Measurements from ENCODE around the gene GBP4. TPM values are rescaled to one million over a fixed set of nuclear protein-coding genes. Genes with fewer than 3 reads are reported as not detected.

The GBP4 gene
- total and polyA plus RNA-seq, 2 experiments from 2014 or later = 0.03 TPM; not detected in 1

- TF ChIP-seq CTCF (conservative IDR thresholded peaks at IDR 0.05; ENCODE audit: low read depth in 2 of 2) (no peak), ZNF331 (CRISPR knock-in tag; IDR thresholded peaks at IDR 0.05; ENCODE audit: low read depth) (no peak), CREB1 (CRISPR knock-in tag; IDR thresholded peaks at IDR 0.05; ENCODE audit: low read depth) (no peak), NANOG (IDR thresholded peaks at IDR 0.05; ENCODE audit: borderline replicate concordance) (no peak), POLR2AphosphoS5 (IDR thresholded peaks at IDR 0.05; ENCODE audit: low read depth) (no peak), ZNF114 (CRISPR knock-in tag; IDR thresholded peaks at IDR 0.05) (no peak), JUNB (IDR thresholded peaks at IDR 0.05; ENCODE audit: unreplicated experiment) (no peak)
- TF ChIP-seq, protein P1, sequence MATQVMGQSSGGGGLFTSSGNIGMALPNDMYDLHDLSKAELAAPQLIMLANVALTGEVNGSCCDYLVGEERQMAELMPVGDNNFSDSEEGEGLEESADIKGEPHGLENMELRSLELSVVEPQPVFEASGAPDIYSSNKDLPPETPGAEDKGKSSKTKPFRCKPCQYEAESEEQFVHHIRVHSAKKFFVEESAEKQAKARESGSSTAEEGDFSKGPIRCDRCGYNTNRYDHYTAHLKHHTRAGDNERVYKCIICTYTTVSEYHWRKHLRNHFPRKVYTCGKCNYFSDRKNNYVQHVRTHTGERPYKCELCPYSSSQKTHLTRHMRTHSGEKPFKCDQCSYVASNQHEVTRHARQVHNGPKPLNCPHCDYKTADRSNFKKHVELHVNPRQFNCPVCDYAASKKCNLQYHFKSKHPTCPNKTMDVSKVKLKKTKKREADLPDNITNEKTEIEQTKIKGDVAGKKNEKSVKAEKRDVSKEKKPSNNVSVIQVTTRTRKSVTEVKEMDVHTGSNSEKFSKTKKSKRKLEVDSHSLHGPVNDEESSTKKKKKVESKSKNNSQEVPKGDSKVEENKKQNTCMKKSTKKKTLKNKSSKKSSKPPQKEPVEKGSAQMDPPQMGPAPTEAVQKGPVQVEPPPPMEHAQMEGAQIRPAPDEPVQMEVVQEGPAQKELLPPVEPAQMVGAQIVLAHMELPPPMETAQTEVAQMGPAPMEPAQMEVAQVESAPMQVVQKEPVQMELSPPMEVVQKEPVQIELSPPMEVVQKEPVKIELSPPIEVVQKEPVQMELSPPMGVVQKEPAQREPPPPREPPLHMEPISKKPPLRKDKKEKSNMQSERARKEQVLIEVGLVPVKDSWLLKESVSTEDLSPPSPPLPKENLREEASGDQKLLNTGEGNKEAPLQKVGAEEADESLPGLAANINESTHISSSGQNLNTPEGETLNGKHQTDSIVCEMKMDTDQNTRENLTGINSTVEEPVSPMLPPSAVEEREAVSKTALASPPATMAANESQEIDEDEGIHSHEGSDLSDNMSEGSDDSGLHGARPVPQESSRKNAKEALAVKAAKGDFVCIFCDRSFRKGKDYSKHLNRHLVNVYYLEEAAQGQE (IDR thresholded peaks at IDR 0.05; ENCODE audit: unreplicated experiment) = no peak
Measured at GRCh38 chr1:89146721-89147120, 52.0 kb downstream of the GBP4 start (continued).

GRCh38 chr1:89143484-89143883, 55.3 kb downstream of the GBP4 start:
- H3K27ac Mint-ChIP-seq = no peak overlapping the region; the same call in 1 of the 2 replicates
- Histone ChIP-seq H3F3A (replicated peaks; ENCODE audit: low read depth) (no peaks in the 10 kb centered on the region), H3K4me3 (no peak overlapping the region), H3K4me2 (no peak overlapping the region), H3K36me3 (ENCODE audit: insufficient read depth) (no peaks in the 10 kb centered on the region), H3K27ac (ENCODE audit: low read depth) (no peak overlapping the region), H3K9me2 (ENCODE audit: insufficient read depth) (no peaks in the 10 kb centered on the region), H3K27me3 (ENCODE audit: insufficient read depth) (no peaks in the 10 kb centered on the region), H3K4me1 (ENCODE audit: insufficient read depth) (no peaks in the 10 kb centered on the region), H4K20me1 (replicated peaks; ENCODE audit: insufficient read depth) (no peaks in the 10 kb centered on the region), H3K79me2 (replicated peaks; ENCODE audit: insufficient read depth) (no peaks in the 10 kb centered on the region), H2AFZ (peak overlapping the region; percentile 35; the same call in 1 of the 2 replicates)
- H3K36me3 Mint-ChIP-seq (ENCODE audit: low read depth) = no peaks in the 10 kb centered on the region
- no peak overlapping the region for H3K4me3 Mint-ChIP-seq
- DNase-seq (ENCODE audit: low spot score) (peak; percentile 17), ATAC-seq (peak; percentile 33; the same call in 1 of the 3 replicates)
- H3K9me3 Mint-ChIP-seq = no peaks in the 10 kb centered on the region; the same call in 2 of the 3 replicates
- no peaks in the 10 kb centered on the region for H3K27me3 Mint-ChIP-seq (ENCODE audit: insufficient read depth, low read depth, poor library complexity)
- H3K4me1 Mint-ChIP-seq = no peaks in the 10 kb centered on the region; the same call in 2 of the 3 replicates
- TF ChIP-seq, protein P2, sequence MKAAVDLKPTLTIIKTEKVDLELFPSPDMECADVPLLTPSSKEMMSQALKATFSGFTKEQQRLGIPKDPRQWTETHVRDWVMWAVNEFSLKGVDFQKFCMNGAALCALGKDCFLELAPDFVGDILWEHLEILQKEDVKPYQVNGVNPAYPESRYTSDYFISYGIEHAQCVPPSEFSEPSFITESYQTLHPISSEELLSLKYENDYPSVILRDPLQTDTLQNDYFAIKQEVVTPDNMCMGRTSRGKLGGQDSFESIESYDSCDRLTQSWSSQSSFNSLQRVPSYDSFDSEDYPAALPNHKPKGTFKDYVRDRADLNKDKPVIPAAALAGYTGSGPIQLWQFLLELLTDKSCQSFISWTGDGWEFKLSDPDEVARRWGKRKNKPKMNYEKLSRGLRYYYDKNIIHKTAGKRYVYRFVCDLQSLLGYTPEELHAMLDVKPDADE (IDR thresholded peaks at IDR 0.05) = no peak
- TF ChIP-seq ZNF462 (CRISPR knock-in tag; IDR thresholded peaks at IDR 0.05) = no peak
- TF ChIP-seq ZNF331 (CRISPR knock-in tag; IDR thresholded peaks at IDR 0.05; ENCODE audit: low read depth) = no peak
- no peak for TF ChIP-seq EZH2phosphoT487 (IDR thresholded peaks at IDR 0.05; ENCODE audit: unreplicated experiment)
- no peak for TF ChIP-seq NANOG (IDR thresholded peaks at IDR 0.05; ENCODE audit: borderline replicate concordance)
